GM11168 (cell line): Measurements from ENCODE around the gene RGS16.

Experiments used
- in situ Hi-C: fragments of 300-500 bp; cut with MboI; formaldehyde crosslinking; loops from one replicate; pipeline ENCODE4 v1.12.0; 2022; ENCODE audit warnings: low sequenced_read_pairs; ENCODE audit not compliant: unreplicated experiment

RGS16 gene

GRCh38 chr1:182610606-182611194 lies 6.5 kb upstream of the RGS16 start:
- in situ Hi-C loops: no loop called here

GRCh38 chr1:182608845-182609610 lies 4.8 kb upstream of the RGS16 start:
- in situ Hi-C loops: no loop called here

- in situ Hi-C loops: no loop called here
These were observed 4.0 kb upstream of the RGS16 start for GRCh38 chr1:182608236-182608635.

GRCh38 chr1:182607566-182607965 lies 3.4 kb upstream of the RGS16 start:
- in situ Hi-C loops: no loop called here

GRCh38 chr1:182603646-182604174 lies 479 bp downstream of the RGS16 start:
- in situ Hi-C loops: no loop called here

GRCh38 chr1:182602935-182603645 lies 1.1 kb downstream of the RGS16 start:
- in situ Hi-C loops: no loop called here

- in situ Hi-C loops: no loop called here
These were observed 2.3 kb downstream of the RGS16 start for GRCh38 chr1:182601913-182602312.

GRCh38 chr1:182601416-182601786 lies 2.8 kb downstream of the RGS16 start:
- in situ Hi-C loops: no loop called here

- in situ Hi-C loops: no loop called here
These were observed 3.3 kb downstream of the RGS16 start for GRCh38 chr1:182600745-182601415.

GRCh38 chr1:182600036-182600713 lies 4.0 kb downstream of the RGS16 start:
- in situ Hi-C loops: no loop called here

GRCh38 chr1:182599339-182599738 lies 4.8 kb downstream of the RGS16 start:
- in situ Hi-C loops: loop anchor here (5.0 kb wide), 1 partner anchor 188 kb away; the partner anchor contains the start of gene NPL

- in situ Hi-C loops: loop anchor here (5.0 kb wide), 1 partner anchor 189 kb away; the partner anchor contains the start of gene NPL
These were observed 5.9 kb downstream of the RGS16 start for GRCh38 chr1:182598296-182598695.

- in situ Hi-C loops: loop anchor here (5.0 kb wide), 1 partner anchor 190 kb away; the partner anchor contains the start of gene NPL
These were observed 7.3 kb downstream of the RGS16 start for GRCh38 chr1:182596934-182597333.

- in situ Hi-C loops: loop anchor here (5.0 kb wide), 1 partner anchor 192 kb away; the partner anchor contains the start of gene NPL
These were observed 8.4 kb downstream of the RGS16 start for GRCh38 chr1:182595641-182596240.

GRCh38 chr1:182589931-182590330 lies 14.3 kb downstream of the RGS16 start:
- in situ Hi-C loops: loop anchor here (5.0 kb wide), 1 partner anchor 143 kb away; no protein-coding TSS in a partner anchor

- in situ Hi-C loops: no loop called here
These were observed 14.7 kb downstream of the RGS16 start for GRCh38 chr1:182589520-182589919.

- in situ Hi-C loops: no loop called here
These were observed 15.4 kb downstream of the RGS16 start, which contains the start of gene RNASEL for GRCh38 chr1:182588500-182589396. Gene RNASEL, minus strand, starts transcription at chr1:182589256. Its CDS starts 2,450 bp downstream, at chr1:182586806.
